GM19397 (cell line): Measurements from ENCODE around the gene CAP1.
"Not testable (repeated sequence)": the region's sequence is repeated elsewhere in the genome, so short reads cannot be mapped to it uniquely, and the experiment has no call there.

Experiments used
- ATAC-seq: cut with Tn5 transposase; IDR thresholded peaks from one replicate; pipeline ENCODE4 v1.9.1; 2021; ENCODE audit warnings: mild to moderate bottlenecking, moderate library complexity; ENCODE audit not compliant: unreplicated experiment

CAP1 gene

GRCh38 chr1:40030528-40031135 lies 9.9 kb upstream of the CAP1 start:
- no peak for ATAC-seq

DNA sequence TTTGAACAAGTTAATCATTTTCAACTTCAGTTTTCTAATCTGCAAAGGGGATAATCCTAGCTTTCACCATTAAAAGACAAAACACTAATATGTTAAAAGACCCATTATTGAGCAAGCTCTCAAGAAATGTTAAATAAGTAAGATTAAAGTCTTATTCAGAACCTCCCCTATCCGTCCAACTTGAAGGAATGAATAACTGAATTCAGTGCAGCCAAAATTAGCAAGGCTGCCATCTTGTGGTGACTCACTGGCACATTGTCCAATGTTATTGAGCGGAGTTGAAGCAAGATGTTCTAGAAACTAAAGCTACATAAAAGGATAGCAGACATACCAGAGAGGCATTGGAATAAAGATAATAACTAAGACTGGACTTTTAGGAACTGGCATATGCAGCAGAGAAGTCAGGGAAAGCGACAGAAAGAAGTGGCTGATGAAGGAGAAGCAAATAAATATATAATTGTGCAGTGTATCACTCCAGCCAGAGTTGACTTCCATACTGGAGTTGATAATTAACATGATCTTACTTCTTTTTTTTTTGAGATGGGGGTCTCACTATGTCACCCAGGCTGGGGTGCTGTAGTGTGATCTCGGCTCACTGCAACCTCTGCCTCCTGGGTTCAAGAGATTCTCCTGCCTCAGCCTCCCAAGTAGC lies 8.2 kb upstream of the CAP1 start:
- ATAC-seq: no peak

DNA sequence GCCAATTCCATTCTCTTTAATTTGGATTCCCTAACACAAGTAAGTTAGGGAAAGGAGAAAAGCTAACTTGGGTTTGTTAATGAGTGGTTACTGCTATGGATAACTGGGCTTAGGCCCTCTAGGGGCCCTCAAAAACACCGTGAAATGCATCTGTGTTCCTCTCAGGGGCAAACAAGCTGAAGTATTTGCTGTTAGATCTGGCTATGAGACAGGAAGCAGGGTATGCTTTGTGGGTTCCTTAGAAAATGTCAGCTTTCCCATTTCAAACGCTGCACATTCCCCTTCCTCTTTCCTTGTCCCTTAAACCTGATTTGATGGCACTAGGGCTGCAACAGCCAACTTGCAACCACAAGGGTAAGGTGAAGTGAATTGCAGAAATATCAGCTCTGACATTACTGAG lies 5.7 kb upstream of the CAP1 start:
- no peak for ATAC-seq

GRCh38 chr1:40036574-40036973 lies 4.0 kb upstream of the CAP1 start:
- no peak for ATAC-seq

DNA sequence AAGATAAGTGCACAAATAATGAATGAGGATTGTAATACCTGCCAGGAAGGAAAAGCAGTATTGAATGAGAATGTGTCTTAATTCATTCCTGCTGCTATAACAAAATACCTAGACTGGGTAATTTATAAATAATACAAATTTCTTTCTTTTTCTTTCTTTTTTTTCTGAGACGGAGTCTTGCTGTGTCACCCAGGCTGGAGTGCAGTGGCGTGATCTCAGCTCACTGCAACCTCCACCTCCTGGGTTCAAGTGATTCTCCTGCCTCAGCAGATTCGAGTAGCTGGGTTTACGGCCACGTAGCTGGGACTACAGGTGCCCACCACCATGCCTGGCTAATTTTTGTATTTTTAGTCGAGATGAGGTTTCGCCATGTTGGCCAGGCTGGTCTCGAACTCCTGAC lies 3.3 kb upstream of the CAP1 start:
- not testable (repeated sequence) for ATAC-seq

- ATAC-seq: no peak
Observed at GRCh38 chr1:40038697-40039096, 1.8 kb upstream of the CAP1 start.

DNA sequence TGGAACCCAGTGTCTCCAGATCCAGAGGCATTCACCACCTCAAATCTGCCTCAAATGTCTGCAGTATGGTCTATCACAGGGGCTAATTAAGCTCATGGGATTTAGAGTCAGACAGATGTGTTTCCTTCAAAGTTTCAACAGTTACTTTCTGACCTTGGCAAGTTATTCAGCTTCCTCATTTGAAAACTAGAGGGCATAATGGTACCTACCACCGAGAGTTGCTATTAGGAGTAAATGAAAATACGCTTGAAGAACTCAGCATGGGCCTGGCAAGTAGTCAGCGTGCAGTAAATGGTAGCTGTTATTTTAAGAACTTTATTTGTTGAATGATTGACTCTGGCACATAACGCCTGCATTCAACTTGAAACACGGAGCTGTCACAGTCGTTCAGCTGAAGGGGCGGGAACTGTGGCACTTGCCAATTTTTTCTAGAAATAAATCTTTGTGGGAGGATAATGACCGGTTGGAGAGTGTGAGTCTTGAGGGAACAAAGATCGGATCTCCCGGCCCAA lies 1.2 kb upstream of the CAP1 start:
- peak; percentile 1 for ATAC-seq

- peak; percentile 59 for ATAC-seq
Observed at GRCh38 chr1:40039757-40040510, 595 bp upstream of the CAP1 start.

GRCh38 chr1:40041466-40041838 lies 923 bp downstream of the CAP1 start:
- ATAC-seq: no peak

GRCh38 chr1:40042341-40042740 lies 1.8 kb downstream of the CAP1 start:
- no peak for ATAC-seq

DNA sequence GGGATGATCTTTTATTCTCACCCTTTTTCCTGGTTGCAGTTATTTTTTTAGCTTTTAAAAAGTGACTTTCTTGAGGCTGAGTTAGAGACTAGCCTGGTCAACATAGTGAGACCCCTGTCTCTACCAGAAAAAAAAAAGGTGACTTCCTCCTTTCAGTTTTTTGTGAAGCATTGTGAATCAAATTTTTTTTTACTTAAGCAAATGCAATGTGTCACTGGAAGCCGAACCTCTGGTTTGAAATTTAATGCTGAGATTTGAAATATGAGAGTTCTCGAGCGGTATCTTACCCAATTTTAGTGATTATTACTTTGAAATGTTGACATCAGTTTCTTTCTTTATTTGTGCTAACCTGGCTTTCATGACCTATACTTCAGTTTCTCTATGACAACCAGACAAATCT lies 3.6 kb downstream of the CAP1 start:
- no peak for ATAC-seq

GRCh38 chr1:40045182-40045581 lies 4.7 kb downstream of the CAP1 start:
- no peak for ATAC-seq

DNA sequence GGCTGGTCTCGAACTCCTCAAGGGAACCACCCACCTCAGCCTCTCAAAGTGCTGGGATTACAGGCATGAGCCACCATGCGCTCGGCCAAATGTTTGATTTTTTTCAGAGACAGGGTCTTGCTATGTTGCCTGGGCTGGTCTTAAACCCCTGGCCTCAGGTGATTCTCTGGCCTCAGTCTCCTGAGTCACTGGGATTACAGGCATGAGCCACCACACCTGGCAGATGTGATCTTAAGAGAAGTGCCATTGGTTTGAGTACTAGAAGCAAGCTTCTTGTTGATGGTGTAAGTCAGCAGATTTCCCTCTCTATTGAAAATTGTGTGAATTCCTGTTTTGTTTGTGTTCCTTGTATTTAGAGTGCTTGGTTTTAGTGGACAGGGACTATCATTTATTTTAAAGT lies 5.2 kb downstream of the CAP1 start:
- no peak for ATAC-seq

DNA sequence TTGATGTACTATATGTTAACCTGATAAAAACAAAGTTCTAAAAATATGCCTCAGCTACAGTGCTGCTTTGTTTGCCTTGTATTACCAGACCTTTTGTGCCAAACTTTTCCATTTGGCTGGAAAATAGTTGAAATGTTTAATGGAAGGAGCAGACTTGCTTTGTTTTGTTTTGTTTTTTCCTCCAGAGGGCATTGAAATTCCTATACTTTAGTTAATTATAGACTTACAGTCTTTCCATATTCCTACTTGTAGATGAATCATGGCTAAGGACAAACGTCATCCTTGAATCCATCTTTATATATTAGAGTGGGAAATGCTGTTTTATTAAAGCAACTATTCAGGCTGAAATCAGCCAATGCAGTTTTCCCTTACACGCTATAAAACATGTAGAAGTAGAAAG lies 6.7 kb downstream of the CAP1 start:
- ATAC-seq: no peak

- ATAC-seq: no peak
Observed at GRCh38 chr1:40047769-40048168, 7.2 kb downstream of the CAP1 start.

- no peak for ATAC-seq
Observed at GRCh38 chr1:40049725-40050124, 9.2 kb downstream of the CAP1 start.

- no peak for ATAC-seq
Observed at GRCh38 chr1:40050863-40051262, 10.3 kb downstream of the CAP1 start.

- no peak for ATAC-seq
Observed at GRCh38 chr1:40053138-40053887, 12.8 kb downstream of the CAP1 start.

- ATAC-seq: no peak
Observed at GRCh38 chr1:40056519-40057309, 16.2 kb downstream of the CAP1 start.

- ATAC-seq: no peak
Observed at GRCh38 chr1:40057310-40058030, 16.9 kb downstream of the CAP1 start.
